ENCODE measurements around the gene FOXC1.

FOXC1 gene

DNA sequence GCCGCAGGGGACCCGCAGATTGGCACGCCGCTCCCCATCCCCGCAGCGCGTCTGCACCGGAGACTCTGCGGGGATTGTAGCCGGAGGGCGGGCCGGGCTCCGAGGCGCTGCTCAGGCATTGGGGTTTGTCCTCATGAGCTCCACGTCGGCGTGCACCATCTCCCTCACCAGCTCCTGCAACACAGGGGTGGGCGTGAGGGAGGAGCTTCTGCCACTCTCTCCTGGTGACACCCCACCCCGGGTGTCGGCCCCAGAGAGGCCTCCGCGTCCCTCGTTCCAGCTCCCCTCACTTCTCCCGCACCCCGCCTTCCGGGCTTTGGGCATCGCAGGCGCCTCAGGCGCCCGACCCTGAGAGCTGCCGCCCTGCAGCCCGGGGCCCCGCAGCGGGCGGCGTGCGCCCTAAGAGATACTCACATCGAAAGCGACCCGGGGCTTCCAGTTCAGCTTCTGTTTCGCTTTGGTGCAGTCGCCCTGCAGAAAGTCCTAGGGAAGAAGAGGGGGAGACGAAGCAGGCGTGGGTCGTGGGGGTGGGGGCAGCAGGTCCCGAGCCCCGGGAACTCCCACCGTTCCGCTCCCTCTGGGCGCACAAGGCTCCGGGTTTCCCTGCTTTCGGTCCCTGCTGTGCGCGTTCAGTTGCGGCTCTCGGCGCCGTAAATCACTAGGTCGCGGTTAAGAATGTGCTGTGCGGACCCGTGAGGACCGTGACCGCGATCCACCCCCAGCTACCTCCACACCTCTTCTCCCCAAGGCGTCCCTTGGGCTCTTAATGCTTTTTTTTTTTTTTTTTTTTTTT lies 14.5 kb downstream of the FOXC1 start:
- TF ChIP-seq, protein P1, sequence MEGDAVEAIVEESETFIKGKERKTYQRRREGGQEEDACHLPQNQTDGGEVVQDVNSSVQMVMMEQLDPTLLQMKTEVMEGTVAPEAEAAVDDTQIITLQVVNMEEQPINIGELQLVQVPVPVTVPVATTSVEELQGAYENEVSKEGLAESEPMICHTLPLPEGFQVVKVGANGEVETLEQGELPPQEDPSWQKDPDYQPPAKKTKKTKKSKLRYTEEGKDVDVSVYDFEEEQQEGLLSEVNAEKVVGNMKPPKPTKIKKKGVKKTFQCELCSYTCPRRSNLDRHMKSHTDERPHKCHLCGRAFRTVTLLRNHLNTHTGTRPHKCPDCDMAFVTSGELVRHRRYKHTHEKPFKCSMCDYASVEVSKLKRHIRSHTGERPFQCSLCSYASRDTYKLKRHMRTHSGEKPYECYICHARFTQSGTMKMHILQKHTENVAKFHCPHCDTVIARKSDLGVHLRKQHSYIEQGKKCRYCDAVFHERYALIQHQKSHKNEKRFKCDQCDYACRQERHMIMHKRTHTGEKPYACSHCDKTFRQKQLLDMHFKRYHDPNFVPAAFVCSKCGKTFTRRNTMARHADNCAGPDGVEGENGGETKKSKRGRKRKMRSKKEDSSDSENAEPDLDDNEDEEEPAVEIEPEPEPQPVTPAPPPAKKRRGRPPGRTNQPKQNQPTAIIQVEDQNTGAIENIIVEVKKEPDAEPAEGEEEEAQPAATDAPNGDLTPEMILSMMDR (conservative IDR thresholded peaks at IDR 0.05; ENCODE audit: low read depth, low read length): no peak
- peak overlapping the region; percentile 54 for H3K4me3 ChIP-seq (ENCODE audit: low read depth, low read length)

DNA sequence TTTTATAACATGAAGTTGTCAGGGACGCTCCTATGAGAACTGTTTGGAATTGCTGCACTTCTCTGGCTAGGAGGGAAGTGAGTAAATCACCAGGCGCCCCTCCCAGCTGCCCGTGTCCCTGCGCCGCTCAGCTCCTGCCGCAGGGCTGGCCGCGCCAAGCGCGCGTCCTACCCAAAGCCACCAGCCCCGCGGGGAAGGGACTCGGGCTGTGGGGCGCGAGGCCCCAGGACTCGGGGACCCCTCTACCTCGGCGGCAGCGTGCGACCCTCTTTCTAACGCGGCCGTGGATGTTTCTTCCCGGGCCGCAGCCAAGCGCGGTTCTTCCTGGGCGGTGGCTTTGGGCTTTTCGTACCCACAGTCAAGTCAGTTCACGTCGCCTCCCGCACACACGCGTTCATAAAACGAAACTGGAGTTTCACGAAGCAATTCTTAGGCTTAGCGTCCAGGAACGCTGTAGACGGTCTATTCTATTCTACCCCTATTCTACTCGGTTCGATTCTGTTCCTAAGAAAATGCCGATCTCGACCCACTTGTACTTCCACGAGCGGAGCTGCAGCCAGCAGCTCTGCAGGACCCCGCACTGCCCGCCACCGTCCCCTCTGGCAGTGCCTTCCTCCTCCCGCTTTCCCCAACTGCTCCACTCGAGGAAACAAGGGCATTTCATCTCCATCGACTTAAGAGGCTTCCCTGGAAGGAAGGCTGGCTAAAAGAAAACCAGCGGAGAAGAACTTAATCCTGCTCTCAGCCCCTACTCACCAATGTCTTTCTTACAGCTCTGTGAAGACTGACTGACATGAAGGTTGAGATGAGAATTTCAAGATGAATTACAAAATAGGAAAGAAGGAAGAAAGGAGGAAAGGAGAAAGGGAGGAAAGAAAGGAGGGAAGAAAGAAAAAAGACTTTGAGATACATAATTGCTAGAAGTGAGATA lies 15.4 kb downstream of the FOXC1 start:
- H3K4me3 ChIP-seq (ENCODE audit: low read depth, low read length): peak overlapping the region; percentile 54
- TF ChIP-seq, protein P1 (conservative IDR thresholded peaks at IDR 0.05; ENCODE audit: low read depth, low read length): no peak
- no peak for DNase-seq (ENCODE audit: low read depth)

More for the DNA sequence above, 14.5 kb downstream of the FOXC1 start:
- DNase-seq (ENCODE audit: low read depth): no peak

DNA sequence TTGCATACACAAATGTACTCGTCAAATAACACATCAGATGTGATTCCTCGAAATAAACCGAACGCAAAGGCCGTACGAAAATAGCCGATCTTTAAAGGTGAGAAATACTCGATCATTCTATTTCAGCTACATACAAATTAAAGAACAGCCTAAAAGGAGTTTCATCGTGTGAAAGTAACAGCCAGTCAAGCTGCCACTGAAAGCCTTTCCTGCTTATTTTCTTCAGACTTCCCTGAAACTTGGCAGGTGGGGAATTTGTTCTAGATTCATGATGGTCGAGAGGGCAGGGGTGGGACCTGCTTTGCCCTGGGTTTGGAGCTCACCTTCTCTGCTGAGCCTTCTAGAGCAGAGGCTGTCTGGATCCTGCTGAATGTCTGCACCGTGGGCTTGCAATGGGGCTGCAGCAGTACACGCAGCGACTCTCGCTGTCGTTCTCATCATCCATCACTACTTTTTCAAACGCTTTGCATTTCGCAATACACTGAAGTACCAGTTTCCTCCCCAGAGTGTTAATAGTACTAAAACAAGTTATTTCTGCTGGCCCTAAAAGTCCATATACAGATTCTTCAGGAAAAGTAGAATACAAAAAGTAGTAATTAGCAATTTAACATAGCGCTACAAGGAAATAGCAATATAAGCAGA lies 16.2 kb downstream of the FOXC1 start:
- TF ChIP-seq, protein P1 (conservative IDR thresholded peaks at IDR 0.05; ENCODE audit: low read depth, low read length): no peak
- H3K4me3 ChIP-seq (ENCODE audit: low read depth, low read length): no peak overlapping the region
- no peak for DNase-seq (ENCODE audit: low read depth)

DNA sequence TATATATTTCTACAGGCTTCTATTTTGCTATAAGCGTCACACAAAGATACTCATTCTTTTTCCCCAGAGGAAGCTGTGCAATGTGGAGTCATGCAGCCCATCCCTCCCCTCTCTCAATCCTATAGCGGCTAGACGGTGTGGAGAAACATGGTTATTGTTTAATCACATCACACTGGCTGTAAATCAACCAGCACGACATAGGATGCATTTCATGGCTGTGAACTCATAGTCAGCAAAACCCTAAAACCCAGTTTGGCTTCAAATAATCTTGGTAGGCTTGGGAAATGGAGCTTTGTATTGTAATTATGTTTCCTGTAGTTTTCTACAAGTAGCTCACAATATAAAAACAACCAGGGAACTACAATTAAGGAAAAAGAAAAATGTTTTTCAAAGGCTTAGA lies 16.8 kb downstream of the FOXC1 start:
- DNase-seq (ENCODE audit: low read depth): no peak
- TF ChIP-seq, protein P1 (conservative IDR thresholded peaks at IDR 0.05; ENCODE audit: low read depth, low read length): no peak

DNA sequence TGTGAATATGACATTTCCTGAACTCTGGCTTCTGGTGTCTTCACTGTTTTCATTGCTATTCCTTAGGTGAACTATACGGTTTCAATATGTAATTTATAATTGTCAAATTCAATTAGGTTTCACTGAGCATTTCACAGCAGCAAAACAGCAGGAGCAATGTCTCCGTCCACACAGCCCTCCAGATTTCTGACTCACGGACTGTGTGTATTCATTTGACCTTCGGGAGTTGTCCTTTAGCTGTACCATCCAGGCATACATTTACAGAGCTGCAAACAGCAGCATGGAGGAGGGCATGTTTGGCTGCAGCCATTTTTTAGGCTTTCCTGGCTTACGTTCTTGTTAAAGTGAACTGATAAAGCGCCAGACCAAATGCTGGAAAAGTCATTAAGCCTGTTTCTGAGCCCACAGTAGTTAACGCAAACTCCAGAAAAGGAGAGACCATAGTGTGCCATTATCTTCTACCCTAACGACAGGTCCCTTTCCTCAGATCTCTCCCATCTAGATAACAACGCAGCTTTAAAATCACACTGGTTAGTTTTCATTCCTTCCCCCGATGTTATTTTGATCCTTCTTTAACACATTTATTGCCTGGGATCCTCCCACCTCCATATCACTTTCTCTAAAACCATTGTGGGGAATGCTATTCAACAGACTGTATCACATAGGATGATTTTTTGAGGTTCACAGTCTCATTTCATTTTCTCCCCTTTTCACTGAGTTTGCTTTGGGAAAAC lies 18.3 kb downstream of the FOXC1 start:
- no peak overlapping the region for H3K4me3 ChIP-seq (ENCODE audit: low read depth, low read length)
- DNase-seq (ENCODE audit: low read depth): no peak
- TF ChIP-seq, protein P1 (conservative IDR thresholded peaks at IDR 0.05; ENCODE audit: low read depth, low read length): no peak

More for the DNA sequence above, 16.8 kb downstream of the FOXC1 start:
- H3K4me3 ChIP-seq (ENCODE audit: low read depth, low read length): no peak overlapping the region

DNA sequence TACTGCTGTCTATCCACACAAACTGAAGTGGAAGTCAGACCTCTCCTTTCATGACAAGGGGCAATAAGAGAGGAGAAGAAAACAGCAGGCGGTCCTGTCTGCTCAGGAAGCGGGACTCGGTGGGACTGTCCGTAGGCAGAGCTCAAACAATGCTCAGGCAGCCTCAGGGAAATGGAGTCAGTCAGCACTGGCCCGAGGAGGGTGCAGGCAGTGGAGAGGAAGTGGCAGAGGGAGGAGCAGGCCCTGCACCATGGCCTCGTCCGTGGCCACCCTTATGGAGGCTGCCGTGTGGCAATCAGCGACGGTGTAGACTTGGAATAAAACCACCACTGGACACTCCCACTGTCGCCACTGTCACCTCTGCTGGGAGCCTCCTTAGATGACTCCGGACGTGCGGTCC lies 19.6 kb downstream of the FOXC1 start:
- TF ChIP-seq, protein P1 (conservative IDR thresholded peaks at IDR 0.05; ENCODE audit: low read depth, low read length): no peak
- H3K4me3 ChIP-seq (ENCODE audit: low read depth, low read length): no peak overlapping the region
- DNase-seq (ENCODE audit: low read depth): no peak
